ENCODE results near the gene PRKCD. TPM values are rescaled to one million over a fixed set of nuclear protein-coding genes. Genes with fewer than 3 reads are reported as not detected.

The PRKCD gene
- total RNA-seq (ENCODE audit: low replicate concordance) = 4.4 and 7.7 TPM in 2 replicates

DNA sequence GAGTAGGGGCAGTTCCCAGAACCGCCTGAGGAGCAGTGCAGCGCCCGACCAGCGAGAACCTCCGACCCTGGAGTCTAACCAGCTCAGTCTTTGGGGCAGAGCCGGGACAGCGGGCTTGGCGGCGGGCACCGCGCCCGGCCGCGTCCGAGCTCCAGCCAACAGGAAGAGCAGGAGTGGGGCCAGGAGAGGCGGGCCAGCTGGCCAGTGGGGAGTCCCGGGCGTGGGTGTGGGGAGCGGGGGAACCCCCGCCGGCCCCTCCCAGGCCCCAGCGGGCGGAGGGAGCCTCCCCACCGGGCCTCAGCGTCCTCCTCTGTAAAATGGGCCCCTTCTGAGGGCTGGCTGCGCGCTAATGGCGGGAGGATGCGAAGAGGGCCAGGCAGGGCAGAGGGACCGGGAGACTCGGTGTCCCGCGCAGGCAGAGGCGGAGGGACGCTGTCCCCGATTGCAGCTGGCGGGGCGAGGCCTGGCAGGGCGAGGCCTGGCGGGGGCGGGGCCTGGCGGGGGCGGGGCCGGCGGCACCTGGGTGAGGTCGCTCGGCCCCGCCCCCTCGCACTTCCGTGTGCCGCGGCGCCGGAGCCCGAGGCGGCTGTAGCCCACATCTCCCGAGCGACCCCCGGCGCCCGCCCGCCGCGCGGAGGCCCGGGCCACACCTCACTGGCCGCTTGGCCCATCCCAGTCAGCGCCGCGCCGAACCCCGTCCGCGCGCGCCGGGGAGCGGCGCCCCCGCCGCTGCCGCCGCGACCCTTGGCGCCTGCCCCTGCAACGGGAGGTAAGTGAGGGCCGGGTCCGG, at the start of gene PRKCD:
Gene PRKCD, plus strand, starts transcription at position 550 of the 790 bp plus-strand sequence. CDS start 17,214 bp downstream, outside the sequence.

DNA sequence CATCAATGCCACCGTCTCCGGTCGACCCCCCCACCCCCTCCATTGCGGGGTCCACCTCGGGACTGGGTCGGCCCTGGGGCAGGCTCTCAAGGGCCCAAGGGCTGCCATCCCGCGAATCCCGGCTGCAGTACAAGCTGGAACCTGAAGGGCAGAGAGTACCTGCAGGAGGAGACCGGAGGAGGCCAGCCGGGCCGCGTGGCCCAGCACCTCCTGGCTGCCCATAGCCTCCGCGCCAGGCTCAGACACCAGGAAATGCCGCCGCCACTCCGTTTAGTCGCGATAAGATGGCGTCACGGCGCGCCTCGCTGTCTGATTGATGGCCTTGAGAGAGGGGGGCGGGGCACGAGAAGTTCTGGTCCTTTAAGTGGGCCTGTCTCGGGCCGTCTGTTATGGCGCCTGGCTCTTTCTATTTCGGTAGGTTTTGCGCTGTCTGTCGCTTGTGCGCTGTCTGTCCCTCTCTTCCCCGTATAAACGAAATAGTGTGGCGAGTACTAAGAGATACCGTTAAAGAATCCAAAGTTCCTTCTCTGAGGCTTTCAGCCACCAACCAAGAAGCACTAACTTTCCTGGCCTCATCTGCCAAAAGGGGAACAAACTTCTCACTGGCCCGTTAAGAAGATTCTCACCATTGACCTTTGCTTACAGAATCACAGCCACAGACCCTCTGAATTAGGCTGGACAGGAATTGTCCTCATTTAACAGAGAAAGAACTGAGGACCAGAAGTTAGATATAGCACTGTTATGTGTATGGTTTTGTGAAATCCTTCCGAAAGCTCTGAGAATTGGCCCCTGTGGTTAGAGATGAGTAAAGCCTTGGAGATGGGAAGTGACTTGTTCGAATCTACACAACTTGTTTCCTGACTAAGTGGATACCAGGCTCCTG, 30.6 kb upstream of the PRKCD start, which contains the start of gene RFT1:
Gene RFT1, minus strand, starts transcription at position 257 of the 883 bp plus-strand sequence. Its CDS starts 35 bp downstream, at position 222.

Other genes starting within 250 kb of the PRKCD start
- 1.2 and 4.2 TPM in 2 replicates for gene SFMBT1, start 115.1 kb upstream of the PRKCD start, total RNA-seq (ENCODE audit: low replicate concordance)
- gene RFT1, start 30.8 kb upstream of the PRKCD start, total RNA-seq (ENCODE audit: low replicate concordance) = 4.7 and 12.6 TPM in 2 replicates
- gene TKT, start 94.8 kb downstream of the PRKCD start, total RNA-seq (ENCODE audit: low replicate concordance) = 324 and 439 TPM in 2 replicates
- 9.0 and 10.8 TPM in 2 replicates for gene DCP1A, start 186.3 kb downstream of the PRKCD start, total RNA-seq (ENCODE audit: low replicate concordance)

All from smooth muscle cell of the coronary artery (primary cell).